AG09309 (cell line): ENCODE data around the gene IFT122.

ENCODE experiments used
- DNase-seq: peaks from one replicate; pipeline ENCODE4 v3.0.0-alpha.2; 2010; ENCODE audit warnings: low read depth
- H3K4me3 ChIP-seq: 2 replicates; pipeline ENCODE4 v1.5.1; 2011; ENCODE audit warnings: mild to moderate bottlenecking, low read depth, low read length, moderate library complexity; ENCODE audit not compliant: control insufficient read depth
- CTCF ChIP-seq: IDR thresholded peaks from 2 replicates; pipeline ENCODE4 v1.5.1; 2011; ENCODE audit warnings: mild to moderate bottlenecking, low read depth, low read length, inconsistent platforms; ENCODE audit not compliant: insufficient read depth, control insufficient read depth; ENCODE audit errors: missing control alignments

The IFT122 gene

GRCh38 chr3:129563850-129564535 is 124.0 kb downstream of the IFT122 start:
- no peak overlapping the region for H3K4me3 ChIP-seq
- TF ChIP-seq CTCF = no peak
- no peak for DNase-seq

- H3K4me3 ChIP-seq = no peak overlapping the region
- DNase-seq = no peak
- no peak for TF ChIP-seq CTCF
Measured at GRCh38 chr3:129564981-129565644, 125.1 kb downstream of the IFT122 start.

GRCh38 chr3:129565902-129566301 is 125.9 kb downstream of the IFT122 start:
- no peak overlapping the region for H3K4me3 ChIP-seq
- TF ChIP-seq CTCF = no peak
- no peak for DNase-seq

- no peak for DNase-seq
- no peak for TF ChIP-seq CTCF
- H3K4me3 ChIP-seq = no peak overlapping the region
Measured at GRCh38 chr3:129567176-129567705, 127.2 kb downstream of the IFT122 start.

- no peak for TF ChIP-seq CTCF
Measured at GRCh38 chr3:129567939-129568338, 127.9 kb downstream of the IFT122 start.

GRCh38 chr3:129569856-129570255 is 129.8 kb downstream of the IFT122 start:
- TF ChIP-seq CTCF = no peak
- DNase-seq = no peak
- no peak overlapping the region for H3K4me3 ChIP-seq

More at GRCh38 chr3:129567939-129568338, 127.9 kb downstream of the IFT122 start:
- DNase-seq = no peak
- H3K4me3 ChIP-seq = no peak overlapping the region
